GM12872 (cell line): ENCODE results near the gene IMMP2L.

Experiments
- CTCF ChIP-seq: IDR thresholded peaks from 3 replicates; pipeline ENCODE4 v1.5.1; 2011; ENCODE audit warnings: low read depth, mild to moderate bottlenecking, low read length, moderate library complexity; ENCODE audit not compliant: insufficient read depth

Gene IMMP2L

GRCh38 chr7:110830778-110831177 is 731.5 kb downstream of the IMMP2L start:
- TF ChIP-seq CTCF = no peak

- no peak for TF ChIP-seq CTCF
Observed at GRCh38 chr7:110827936-110828335, 734.4 kb downstream of the IMMP2L start.

- no peak for TF ChIP-seq CTCF
Observed at GRCh38 chr7:110827287-110827855, 734.9 kb downstream of the IMMP2L start.

DNA sequence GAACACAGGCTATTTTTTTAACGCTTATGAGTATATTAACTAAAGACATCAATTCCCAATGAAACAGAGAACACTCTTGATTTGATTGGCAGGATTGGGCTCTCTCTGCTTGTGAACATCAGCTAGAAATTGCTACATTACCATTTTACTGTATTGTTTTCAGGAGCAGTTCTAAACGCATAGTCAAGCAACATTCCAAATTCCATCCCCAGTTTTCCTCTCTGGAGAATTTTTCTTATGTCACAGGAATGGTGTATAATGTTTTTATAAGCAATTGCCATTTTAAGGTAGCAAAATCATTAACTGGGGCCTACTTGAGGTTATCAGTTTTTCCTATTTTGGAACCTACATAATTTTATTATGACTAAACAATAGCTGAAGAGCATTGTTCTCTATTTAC is 748.3 kb downstream of the IMMP2L start:
- no peak for TF ChIP-seq CTCF

DNA sequence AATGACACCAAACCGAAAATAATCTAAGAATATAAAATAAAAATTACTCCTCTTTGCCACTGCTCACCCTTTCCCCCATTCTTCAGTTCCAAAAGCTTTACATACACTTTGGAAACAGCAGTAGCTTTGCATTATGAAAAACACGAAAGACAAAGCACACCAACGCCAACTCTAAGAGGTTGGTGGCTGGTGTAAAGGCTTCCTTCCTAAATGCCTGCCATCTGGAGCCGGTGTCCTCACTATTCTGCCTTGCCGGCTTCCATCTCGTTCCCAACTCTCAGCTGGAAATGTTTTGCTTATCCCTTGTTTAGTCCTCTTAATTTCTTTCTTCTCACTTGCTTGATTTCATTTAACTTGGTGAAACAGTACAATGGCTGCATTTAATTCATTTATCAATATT is 752.5 kb downstream of the IMMP2L start:
- no peak for TF ChIP-seq CTCF

DNA sequence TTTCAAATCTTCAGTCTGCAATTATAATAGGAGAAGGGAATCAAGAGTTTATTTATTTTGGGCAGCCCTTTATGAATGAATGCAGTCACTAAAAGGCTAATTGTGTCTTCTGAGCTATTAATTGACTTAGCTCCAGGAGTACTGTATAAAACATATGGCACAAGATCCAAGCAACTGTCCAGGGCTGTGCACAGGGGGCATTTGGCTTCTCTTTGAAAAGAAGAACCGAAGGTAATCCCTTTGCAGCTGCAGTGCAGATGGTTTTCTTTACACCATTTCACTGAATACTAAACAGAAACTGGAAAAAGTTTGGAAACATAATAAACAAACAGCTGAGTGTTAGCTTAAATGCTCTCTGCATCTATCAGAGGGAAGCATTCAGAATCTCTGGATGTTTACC is 753.9 kb downstream of the IMMP2L start:
- TF ChIP-seq CTCF = no peak

DNA sequence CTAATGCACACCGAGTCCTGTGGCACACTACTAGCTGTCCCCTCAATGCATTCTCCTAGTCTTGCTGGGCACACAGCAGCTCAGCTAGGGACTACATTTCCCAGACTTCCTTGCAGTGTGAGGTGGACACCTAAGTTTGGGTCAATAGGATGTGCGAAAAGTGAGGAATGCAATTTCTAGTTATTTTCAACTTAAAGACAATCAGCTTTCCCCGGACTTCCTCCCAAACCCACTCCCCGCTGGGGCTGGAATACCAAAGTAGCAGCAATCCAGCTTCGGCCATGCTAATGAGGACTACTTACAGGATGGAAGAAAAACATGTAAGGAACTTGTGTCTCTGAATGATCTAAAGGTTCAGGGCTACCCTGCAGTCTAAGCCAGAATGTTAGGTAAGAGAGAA is 757.8 kb downstream of the IMMP2L start:
- TF ChIP-seq CTCF = no peak
